ENCODE data around the gene IFNL1.

DNA sequence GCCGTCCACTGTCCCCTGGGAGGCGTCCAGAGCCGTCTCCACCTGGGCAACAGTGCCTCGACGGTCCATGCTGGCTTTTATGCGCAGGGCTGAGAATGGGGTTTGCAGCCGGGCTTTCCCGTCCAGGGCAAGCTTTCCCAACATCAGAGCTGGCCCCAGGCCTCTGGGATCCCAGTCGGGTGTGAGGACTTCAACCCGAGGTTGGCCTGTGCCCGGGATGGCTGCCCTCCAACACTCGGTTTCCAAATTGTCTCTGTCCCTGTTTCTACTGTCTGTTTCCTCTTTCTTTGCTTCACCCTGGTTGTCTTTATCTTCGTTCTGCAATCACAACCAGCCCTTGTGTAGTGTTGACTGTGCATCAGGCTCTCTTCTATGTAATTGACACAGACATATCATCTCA lies 47.4 kb upstream of the IFNL1 start, which contains the start of gene IFNL4:
- TF ChIP-seq CTCF (IDR thresholded peaks at IDR 0.05) (no peak), POLR2A (IDR thresholded peaks at IDR 0.05) (no peak)

Measured in thyroid gland (tissue), 4 donors.